Occipital lobe (tissue), 3 donors: ENCODE results near the gene TRIM59. TPM values are rescaled to one million over a fixed set of nuclear protein-coding genes. Genes with fewer than 3 reads are reported as not detected.
A peak's percentile ranks its signal among the peaks of the same experiment; 100 is the strongest.

Experiments used
- DNase-seq: peaks from one replicate; lab custom pipeline; 2025; lab: John Stamatoyannopoulos, UW
- small RNA-seq: library from RNA; depleted of rRNA; stranded (forward); fragments of <200 nt; gene quantifications from one replicate; pipeline ENCODE3, GENCODE V24; 2014
- total RNA-seq: library from RNA; depleted of rRNA; stranded (reverse); fragments of >200 nt; gene quantifications from one replicate; pipeline ENCODE4 v1.2.3, GENCODE V29; 2014

Gene TRIM59
- total RNA-seq, 1 donor from 2014 or later: 14.3 TPM

- DNase-seq: no peak
Observed at GRCh38 chr3:160403796-160404470, 45.7 kb downstream of the TRIM59 start.

GRCh38 chr3:160403028-160403545 is 46.5 kb downstream of the TRIM59 start:
- DNase-seq: no peak

GRCh38 chr3:160402221-160403027 is 47.2 kb downstream of the TRIM59 start:
- no peak for DNase-seq

GRCh38 chr3:160401291-160402095 is 48.1 kb downstream of the TRIM59 start:
- DNase-seq: no peak

GRCh38 chr3:160400702-160401150 is 48.9 kb downstream of the TRIM59 start:
- no peak for DNase-seq

- no peak for DNase-seq
Observed at GRCh38 chr3:160400030-160400701, 49.4 kb downstream of the TRIM59 start.

- DNase-seq: peak; percentile 88
Observed at GRCh38 chr3:160399125-160400029, 50.2 kb downstream of the TRIM59 start, which contains the start of the genes IFT80 and SMC4. Gene IFT80, minus strand, starts transcription at chr3:160399225. Its CDS starts 14,625 bp downstream, at chr3:160384600. Gene SMC4, plus strand, starts transcription at chr3:160399650. Its CDS starts 1,177 bp downstream, at chr3:160400827.

GRCh38 chr3:160398820-160399124 is 50.8 kb downstream of the TRIM59 start:
- DNase-seq: no peak

GRCh38 chr3:160395297-160395696 is 54.3 kb downstream of the TRIM59 start:
- no peak for DNase-seq

- no peak for DNase-seq
Observed at GRCh38 chr3:160394009-160394392, 55.6 kb downstream of the TRIM59 start.

- no peak for DNase-seq
Observed at GRCh38 chr3:160393346-160394008, 56.1 kb downstream of the TRIM59 start.

- DNase-seq: no peak
Observed at GRCh38 chr3:160392798-160393197, 56.8 kb downstream of the TRIM59 start.

- DNase-seq: no peak
Observed at GRCh38 chr3:160390565-160391138, 58.9 kb downstream of the TRIM59 start.

Small RNA genes within 50 kb of the gene (small RNA-seq; reads per million reads assigned to genes)
- 72.2 reads per million, percentile 96 among the genes with 10 or more reads in this experiment for gene MIR15B
- gene MIR16-2: 8.1 reads per million, percentile 91 among the genes with 10 or more reads in this experiment
- gene RNU7-136P: not detected

Other genes starting within 250 kb of the TRIM59 start
- gene C3orf80, start 224.4 kb downstream of the TRIM59 start, total RNA-seq: 15.0 TPM
- 83.8 TPM for gene IFT80, start 50.6 kb downstream of the TRIM59 start, total RNA-seq
- gene SMC4, start 50.1 kb downstream of the TRIM59 start, total RNA-seq: 52.4 TPM
- 49.0 TPM for gene KPNA4, start 115.8 kb upstream of the TRIM59 start, total RNA-seq
- not detected for gene ARL14, start 227.4 kb upstream of the TRIM59 start, total RNA-seq